ENCODE measurements around the gene ZNF280A. TPM values are rescaled to one million over a fixed set of nuclear protein-coding genes. Genes with fewer than 3 reads are reported as not detected.
"Not testable (repeated sequence)": the region's sequence is repeated elsewhere in the genome, so short reads cannot be mapped to it uniquely, and the experiment has no call there.

ZNF280A gene
- total RNA-seq, 3 donors from 2014 or later (not counting 1 experiment from before 2014, with no cell fraction given): not detected

DNA sequence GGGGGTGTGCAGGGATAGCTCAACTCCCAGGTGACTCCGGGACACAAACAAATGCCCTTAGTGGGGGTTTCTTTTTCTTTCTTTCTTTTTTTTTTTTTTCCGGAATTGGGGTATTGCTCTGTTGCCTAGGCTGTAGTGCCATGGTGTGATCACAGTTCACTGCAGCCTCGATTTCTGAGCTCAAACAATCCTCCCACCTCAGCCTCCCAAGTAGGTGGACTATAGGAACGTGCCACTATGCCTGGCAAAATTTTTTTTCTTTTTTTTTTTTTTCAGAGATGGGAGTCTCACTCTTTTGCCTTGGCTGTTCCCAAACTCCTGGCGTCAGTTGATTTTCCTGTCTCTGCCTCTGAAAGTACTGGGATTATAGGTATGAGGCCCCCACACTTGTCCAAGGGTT, 13.8 kb upstream of the ZNF280A start:
- TF ChIP-seq, protein P1, sequence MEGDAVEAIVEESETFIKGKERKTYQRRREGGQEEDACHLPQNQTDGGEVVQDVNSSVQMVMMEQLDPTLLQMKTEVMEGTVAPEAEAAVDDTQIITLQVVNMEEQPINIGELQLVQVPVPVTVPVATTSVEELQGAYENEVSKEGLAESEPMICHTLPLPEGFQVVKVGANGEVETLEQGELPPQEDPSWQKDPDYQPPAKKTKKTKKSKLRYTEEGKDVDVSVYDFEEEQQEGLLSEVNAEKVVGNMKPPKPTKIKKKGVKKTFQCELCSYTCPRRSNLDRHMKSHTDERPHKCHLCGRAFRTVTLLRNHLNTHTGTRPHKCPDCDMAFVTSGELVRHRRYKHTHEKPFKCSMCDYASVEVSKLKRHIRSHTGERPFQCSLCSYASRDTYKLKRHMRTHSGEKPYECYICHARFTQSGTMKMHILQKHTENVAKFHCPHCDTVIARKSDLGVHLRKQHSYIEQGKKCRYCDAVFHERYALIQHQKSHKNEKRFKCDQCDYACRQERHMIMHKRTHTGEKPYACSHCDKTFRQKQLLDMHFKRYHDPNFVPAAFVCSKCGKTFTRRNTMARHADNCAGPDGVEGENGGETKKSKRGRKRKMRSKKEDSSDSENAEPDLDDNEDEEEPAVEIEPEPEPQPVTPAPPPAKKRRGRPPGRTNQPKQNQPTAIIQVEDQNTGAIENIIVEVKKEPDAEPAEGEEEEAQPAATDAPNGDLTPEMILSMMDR (IDR thresholded peaks at IDR 0.05): no peak
- DNase-seq (no peak), ATAC-seq (no peak)
- H3K4me3 ChIP-seq (ENCODE audit: low read length): no peak overlapping the region
- no peak overlapping the region for H3K27ac ChIP-seq (ENCODE audit: low read length)
- H3K27ac Mint-ChIP-seq: no peak overlapping the region
- H3K4me1 Mint-ChIP-seq: no peaks in the 10 kb centered on the region
- no peaks in the 10 kb centered on the region for H3K9me3 Mint-ChIP-seq
- no peaks in the 10 kb centered on the region for H3K27me3 ChIP-seq (ENCODE audit: control insufficient read depth, insufficient read depth, low read length)
- WGBS (ENCODE audit: insufficient coverage): 62% methylated on average over 3 of the region's 5 CpGs
- intact Hi-C loops (cut with micrococcal nuclease): no loop called here
- no peaks in the 10 kb centered on the region for H3K9me3 ChIP-seq (ENCODE audit: control insufficient read depth, insufficient read depth, low read length)
- peaks cover 7 to 18% of the 10 kb centered on the region in 2 donors for H3K27me3 Mint-ChIP-seq (ENCODE audit: low read depth in 2 of 2)
- no peaks in the 10 kb centered on the region for H3K4me1 ChIP-seq (ENCODE audit: control insufficient read depth, insufficient read depth, low read length)
- H3K36me3 Mint-ChIP-seq: no peaks in the 10 kb centered on the region
- no peaks in the 10 kb centered on the region for H3K36me3 ChIP-seq (ENCODE audit: control insufficient read depth, insufficient read depth, low read length)
- no peak overlapping the region for H3K4me3 Mint-ChIP-seq

DNA sequence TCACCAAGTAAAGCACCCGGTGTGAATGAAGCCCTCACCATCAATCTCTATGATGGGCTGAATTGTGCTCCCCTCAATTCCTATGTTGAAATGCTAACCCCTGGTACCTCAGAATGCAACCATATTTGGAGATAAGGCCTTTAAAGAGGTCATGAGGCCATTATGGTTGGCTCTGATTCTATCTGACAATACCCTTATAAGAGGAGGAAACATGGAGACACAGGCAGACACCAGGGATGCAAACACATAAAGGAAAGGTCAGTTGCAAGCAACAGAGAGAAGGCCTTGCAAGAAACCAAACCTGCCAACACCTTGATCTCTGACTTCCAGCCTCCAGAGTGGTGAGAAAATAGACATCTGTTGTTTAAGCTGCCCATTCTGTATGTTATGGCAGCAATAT, 13.3 kb upstream of the ZNF280A start:
- Histone ChIP-seq H3K4me3 (ENCODE audit: low read length) (no peak overlapping the region), H3K27ac (ENCODE audit: low read length) (no peak overlapping the region), H3K27me3 (ENCODE audit: control insufficient read depth, insufficient read depth, low read length) (no peaks in the 10 kb centered on the region), H3K36me3 (ENCODE audit: control insufficient read depth, insufficient read depth, low read length) (no peaks in the 10 kb centered on the region), H3K9me3 (ENCODE audit: control insufficient read depth, insufficient read depth, low read length) (no peaks in the 10 kb centered on the region), H3K4me1 (ENCODE audit: control insufficient read depth, insufficient read depth, low read length) (no peaks in the 10 kb centered on the region)
- WGBS (ENCODE audit: insufficient coverage): 100% methylated on average over 1 of the region's 1 CpG
- TF ChIP-seq, protein P1 (IDR thresholded peaks at IDR 0.05): no peak
- ATAC-seq (no peak), DNase-seq (no peak)
- Mint-ChIP-seq H3K9me3 (no peaks in the 10 kb centered on the region), H3K36me3 (no peaks in the 10 kb centered on the region), H3K27ac (no peak overlapping the region), H3K4me3 (no peak overlapping the region), H3K4me1 (no peaks in the 10 kb centered on the region), H3K27me3 (ENCODE audit: low read depth in 2 of 2) (peaks cover 7 to 18% of the 10 kb centered on the region in 2 donors)
- intact Hi-C loops (cut with micrococcal nuclease): no loop called here

DNA sequence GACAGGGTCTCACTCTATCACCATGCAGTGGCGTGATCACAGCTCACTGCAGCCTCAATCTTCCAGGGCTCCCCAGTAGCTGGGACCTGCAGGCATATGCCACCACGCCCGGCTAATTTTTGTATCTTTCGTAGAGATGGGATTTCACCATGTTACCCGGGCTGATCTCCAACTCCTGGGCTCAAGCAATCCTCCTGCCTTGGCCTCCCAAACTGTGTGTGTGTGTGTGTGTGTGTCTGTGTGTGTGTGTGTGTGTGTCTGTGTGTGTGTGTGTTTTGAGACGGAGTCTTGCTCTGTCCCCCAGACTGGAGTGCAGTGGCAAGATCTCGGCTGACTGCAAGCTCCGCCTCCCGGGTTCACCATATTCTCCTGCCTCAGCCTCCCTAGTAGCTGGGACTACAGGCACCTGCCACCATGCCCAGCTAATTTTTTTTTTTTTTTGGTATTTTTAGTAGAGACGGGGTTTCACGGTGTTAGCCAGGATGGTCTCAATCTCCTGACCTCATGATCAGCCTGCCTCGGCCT, 12.5 kb upstream of the ZNF280A start:
- H3K27me3 ChIP-seq (ENCODE audit: control insufficient read depth, insufficient read depth, low read length); ATAC-seq; H3K4me3 Mint-ChIP-seq; H3K4me3 ChIP-seq (ENCODE audit: low read length); H3K27ac Mint-ChIP-seq; H3K27ac ChIP-seq (ENCODE audit: low read length); H3K4me1 ChIP-seq (ENCODE audit: control insufficient read depth, insufficient read depth, low read length); intact Hi-C loops (cut with micrococcal nuclease); H3K9me3 Mint-ChIP-seq; DNase-seq; H3K4me1 Mint-ChIP-seq; H3K9me3 ChIP-seq (ENCODE audit: control insufficient read depth, insufficient read depth, low read length); H3K36me3 ChIP-seq (ENCODE audit: control insufficient read depth, insufficient read depth, low read length); H3K36me3 Mint-ChIP-seq: not testable (repeated sequence)
- WGBS (ENCODE audit: insufficient coverage): 87% methylated on average over 12 of the region's 12 CpGs
- H3K27me3 Mint-ChIP-seq (ENCODE audit: low read depth in 2 of 2): peaks cover 7 to 18% of the 10 kb centered on the region in 2 donors

DNA sequence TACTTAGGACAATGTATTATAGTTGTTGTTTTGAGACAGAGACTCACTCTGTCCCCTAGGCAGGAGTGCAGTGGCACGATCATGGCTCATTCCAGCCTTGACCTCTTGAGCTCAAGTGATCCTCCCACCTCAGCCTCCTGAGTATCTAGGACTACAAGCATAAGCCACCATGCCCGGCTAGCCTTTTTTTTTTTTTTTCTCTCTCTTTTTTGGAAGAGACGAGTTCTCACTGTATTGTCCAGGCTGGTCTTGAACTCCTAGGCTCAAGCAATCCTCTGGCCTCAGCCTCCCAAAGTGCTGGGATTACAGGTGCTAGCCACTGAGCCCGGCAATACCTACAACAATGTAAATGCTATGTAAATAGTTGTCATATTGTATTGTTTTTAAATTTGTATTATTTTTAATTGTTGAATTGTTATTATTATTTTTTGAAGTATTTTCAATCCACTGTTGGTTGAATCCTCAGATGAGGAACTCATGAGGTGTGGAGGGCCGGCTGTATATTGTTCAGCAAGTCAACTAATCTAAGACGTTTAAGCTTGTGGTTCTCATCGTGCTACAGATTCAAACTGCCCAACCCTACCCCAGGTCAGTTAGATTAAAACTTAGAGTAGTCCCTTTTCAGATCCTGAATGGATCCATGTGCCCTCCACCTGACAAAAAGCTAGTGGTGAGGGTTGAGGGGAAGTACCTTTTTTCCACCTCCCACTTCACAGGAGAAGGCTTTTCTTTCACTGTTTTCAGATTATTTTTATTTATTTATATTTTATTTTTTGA, 11.9 kb upstream of the ZNF280A start:
- H3K27ac ChIP-seq (ENCODE audit: low read length): no peak overlapping the region
- H3K36me3 ChIP-seq (ENCODE audit: control insufficient read depth, insufficient read depth, low read length): no peaks in the 10 kb centered on the region
- Mint-ChIP-seq H3K4me1 (no peaks in the 10 kb centered on the region), H3K4me3 (no peak overlapping the region), H3K9me3 (no peaks in the 10 kb centered on the region), H3K27me3 (ENCODE audit: low read depth in 2 of 2) (peaks cover 5 to 18% of the 10 kb centered on the region in 2 donors), H3K36me3 (no peaks in the 10 kb centered on the region), H3K27ac (no peak overlapping the region)
- no peaks in the 10 kb centered on the region for H3K27me3 ChIP-seq (ENCODE audit: control insufficient read depth, insufficient read depth, low read length)
- ATAC-seq (no peak), DNase-seq (no peak)
- TF ChIP-seq, protein P1 (IDR thresholded peaks at IDR 0.05): no peak
- WGBS (ENCODE audit: insufficient coverage): 96% methylated on average over 4 of the region's 7 CpGs
- intact Hi-C loops (cut with micrococcal nuclease): no loop called here
- no peak overlapping the region for H3K4me3 ChIP-seq (ENCODE audit: low read length)
- H3K9me3 ChIP-seq (ENCODE audit: control insufficient read depth, insufficient read depth, low read length): no peaks in the 10 kb centered on the region
- H3K4me1 ChIP-seq (ENCODE audit: control insufficient read depth, insufficient read depth, low read length): no peaks in the 10 kb centered on the region
